Adipose tissue (tissue), 3 donors: ENCODE data around the gene ACSL3. TPM values are rescaled to one million over a fixed set of nuclear protein-coding genes. Genes with fewer than 3 reads are reported as not detected.

Source experiments
- H3K27ac ChIP-seq: one replicate; pipeline ENCODE4 v1.5.1; 2013; ENCODE audit warnings: low read depth, low read length
- WGBS, 3 donors: extraction: QIAGEN DNeasy Blood & Tissue Kit; methylation state at CpG; one replicate each; pipeline ENCODE4 v1.1.7; 2013; 5-methylcytosine and 5-hydroxymethylcytosine counted together
- polyA plus RNA-seq, 3 donors: library from polyadenylated mRNA; stranded (reverse); fragments of 200-250 nt; gene quantifications; one replicate each; pipeline ENCODE4 v1.2.3, GENCODE V29; 2013
- donor health status: healthy with polysubstance abuse.
- donor health status: Bipolar disorder and iron deficiency.
- donor health status: healthy.

ACSL3 gene
- polyA plus RNA-seq, 3 donors, result 8.9 to 36.3 (median 20.7) TPM

DNA sequence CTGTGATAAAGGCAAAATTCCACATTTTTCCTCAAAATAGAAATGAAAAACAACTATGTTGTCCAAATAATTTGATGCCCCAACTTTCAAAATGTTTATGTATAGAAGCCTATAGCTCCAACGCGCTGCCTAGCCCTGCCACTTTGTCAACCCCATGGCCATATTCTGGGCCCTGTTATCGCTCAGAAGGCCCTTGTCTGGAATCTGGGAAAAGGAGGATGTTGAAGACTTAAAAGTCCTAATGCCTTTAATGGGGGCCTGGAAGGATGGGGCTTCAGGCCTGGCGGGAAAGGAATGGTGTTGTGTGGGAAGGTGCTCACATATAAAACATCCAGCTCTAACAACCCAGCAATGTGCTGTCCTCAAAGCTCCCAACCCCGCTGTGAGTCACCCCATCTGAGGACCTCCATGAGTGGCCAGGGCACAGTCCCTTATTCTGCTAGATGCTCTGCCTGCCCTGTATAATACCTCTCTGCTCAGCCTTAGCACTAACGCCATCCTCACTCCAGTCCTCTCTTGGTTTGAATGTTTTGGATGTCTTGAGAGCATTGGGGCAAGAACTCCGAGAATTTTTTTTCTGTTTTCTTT lies 86.0 kb downstream of the ACSL3 start:
- WGBS, 3 donors, result 92 to 96% (median 95%) methylated on average over 7 of the region's 7 CpGs
- H3K27ac ChIP-seq, result no peak overlapping the region

DNA sequence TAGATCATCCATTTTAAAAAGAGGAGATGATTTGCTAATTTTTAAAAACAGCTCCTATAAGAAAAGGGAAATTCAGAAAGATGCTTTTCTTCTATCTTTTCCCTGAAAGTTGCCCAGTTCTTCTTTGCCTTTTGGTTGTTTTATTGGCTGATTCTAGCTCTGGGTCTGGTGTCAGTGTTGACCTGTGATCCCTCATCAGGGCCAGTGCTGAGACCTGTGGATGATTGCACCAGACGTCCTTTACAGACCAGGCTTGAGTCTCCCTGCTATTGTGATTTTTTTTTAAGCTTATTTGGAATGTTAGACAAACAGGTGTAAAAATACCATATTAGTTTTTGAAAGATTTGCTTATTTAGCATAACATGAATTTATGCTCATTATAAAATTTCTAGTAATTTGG lies 88.2 kb downstream of the ACSL3 start:
- no peak overlapping the region for H3K27ac ChIP-seq
- 56 to 83% (median 62%) methylated on average over 1 of the region's 1 CpG for whole genome bisulfite sequencing, 3 donors

DNA sequence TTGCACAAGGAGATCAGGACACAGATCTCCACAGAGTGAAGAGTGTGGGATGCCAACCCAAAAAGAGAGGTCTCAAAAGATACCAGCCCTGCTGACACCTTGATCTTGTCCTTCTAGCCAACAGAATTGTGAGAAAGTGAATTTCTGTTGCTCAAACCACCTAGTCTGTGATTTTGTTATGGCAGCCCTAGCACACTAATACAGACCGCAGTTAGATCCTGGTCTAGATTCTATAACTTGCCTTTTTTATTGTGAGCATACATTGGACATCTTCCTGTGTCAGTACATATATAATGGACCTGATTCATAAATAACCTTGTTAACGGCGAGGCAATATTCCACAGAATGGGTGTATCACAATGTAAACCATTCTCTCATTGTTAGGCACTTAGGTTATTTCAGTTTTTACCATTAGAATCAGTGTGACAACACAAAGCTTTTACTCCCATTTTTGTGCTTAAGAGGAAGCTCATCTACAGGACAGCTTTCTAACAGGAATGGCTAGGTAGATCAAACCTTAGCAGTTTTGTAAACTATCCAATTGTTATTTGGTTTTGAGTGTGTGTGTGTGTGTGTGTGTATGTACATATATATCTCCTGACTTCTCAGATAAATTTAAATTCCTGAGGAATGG lies 89.0 kb downstream of the ACSL3 start:
- WGBS, 3 donors, result 98 to 100% (median 99%) methylated on average over 3 of the region's 3 CpGs
- no peak overlapping the region for H3K27ac ChIP-seq

DNA sequence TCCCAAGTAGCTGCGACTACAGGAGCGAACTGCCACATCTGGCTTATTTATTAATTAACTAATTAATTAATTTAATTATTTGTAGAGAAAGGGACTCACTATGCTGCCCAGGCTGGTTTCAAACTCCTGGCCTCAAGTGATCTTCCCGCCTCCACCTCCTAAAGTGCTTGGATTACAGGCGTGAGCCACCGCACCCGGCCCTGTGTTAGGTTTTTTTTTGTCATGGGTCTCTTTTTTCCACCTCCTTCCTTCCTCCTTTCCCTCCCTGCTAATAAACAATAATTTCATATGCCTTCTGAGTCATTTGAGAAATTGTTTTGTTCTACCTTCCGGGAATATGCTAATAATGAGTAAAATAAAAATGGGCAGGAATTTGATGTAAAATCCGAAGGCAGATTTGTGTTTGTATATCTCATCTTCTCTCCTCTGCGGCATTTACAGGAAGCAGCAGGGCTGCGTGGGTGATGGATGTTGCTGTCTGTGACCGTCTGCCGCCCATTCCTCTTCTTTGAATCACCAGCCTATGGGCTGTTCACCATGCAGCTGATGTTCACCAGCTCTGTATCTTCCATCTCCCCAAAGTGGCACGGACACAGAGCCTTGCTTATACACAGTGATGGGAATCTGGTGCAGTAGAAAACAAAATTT lies 89.9 kb downstream of the ACSL3 start:
- no peak overlapping the region for H3K27ac ChIP-seq
- WGBS, 3 donors, result 47 to 82% (median 47%) methylated on average over 13 of the region's 13 CpGs

DNA sequence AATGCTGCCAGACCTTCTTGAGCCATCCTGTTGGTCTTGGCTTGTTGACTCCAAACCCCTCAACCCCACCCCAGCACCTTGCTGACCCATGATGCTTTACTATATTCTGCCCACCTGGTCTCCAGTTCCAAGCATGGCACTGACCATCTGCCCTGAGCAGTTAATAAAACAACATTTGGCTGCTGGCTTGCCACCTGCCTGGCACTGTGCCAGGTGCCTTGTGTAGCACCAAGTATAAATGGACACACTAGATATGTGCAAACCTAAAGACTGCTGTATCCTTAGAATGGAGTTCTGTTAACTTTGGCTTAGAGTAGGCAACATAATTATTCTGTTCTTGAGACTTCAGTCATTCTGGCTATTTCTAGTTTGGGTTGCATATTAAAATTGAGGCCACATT lies 91.4 kb downstream of the ACSL3 start:
- no peak overlapping the region for H3K27ac ChIP-seq

DNA sequence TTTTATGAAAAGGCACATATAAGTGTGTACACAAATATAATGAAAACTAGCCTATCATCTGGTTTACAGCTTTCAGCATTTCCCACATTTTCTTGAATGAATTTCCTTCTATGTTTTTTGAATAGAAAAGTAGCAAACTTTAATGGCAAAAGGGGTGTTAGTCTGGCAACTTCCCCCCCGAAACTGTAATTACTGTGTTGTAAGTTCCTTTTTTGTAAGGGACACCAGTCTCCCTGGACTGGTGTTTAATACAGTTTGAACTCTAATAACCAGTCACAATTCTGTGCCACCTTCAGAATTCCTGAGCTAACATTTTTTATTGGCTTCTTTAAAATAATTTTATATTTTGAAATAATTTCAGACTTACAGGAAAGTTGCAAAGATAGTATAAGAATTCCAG lies 94.2 kb downstream of the ACSL3 start:
- WGBS, 3 donors, result 45 to 74% (median 48%) methylated on average over 1 of the region's 1 CpG
- H3K27ac ChIP-seq, result no peak overlapping the region

DNA sequence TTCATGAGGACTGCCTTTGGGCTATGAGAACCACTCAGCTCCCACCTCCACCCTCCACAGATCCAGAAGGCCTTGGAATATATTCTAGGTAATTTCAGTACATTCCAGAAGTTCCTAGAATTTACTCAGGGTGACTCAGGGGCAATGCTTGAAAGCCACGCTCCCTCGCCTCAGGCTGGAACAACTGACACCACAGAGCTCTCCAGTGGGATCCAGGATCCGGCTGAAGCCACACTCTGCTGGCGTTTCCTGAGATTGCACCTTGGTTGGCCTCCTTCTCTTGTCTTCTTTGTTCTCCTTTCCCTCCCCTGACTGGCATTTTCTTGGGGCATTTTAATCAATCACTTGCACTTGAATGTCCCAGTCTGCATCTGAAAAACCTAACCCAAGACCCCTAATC lies 98.5 kb downstream of the ACSL3 start:
- H3K27ac ChIP-seq, result no peak overlapping the region
- 72 to 80% (median 78%) methylated on average over 4 of the region's 4 CpGs for WGBS, 3 donors

DNA sequence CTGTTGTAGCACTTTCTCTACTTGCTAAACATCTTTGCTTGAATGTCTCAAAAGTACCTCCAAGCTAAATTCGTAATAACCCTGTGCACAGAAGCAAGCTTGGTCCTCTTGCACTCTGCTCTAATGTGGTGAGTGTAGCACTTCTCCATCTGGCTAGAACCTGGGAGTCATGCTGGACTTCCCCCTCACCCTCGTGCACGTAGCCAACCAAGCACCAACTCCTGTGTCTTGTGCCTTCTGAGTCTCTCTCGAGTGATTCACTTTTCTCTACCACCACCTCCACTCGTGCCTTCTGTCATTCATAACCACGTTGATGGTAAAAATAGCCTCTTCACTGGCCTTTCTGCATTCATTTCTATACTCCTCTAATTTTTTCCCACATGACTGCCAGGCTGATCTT lies 99.3 kb downstream of the ACSL3 start:
- H3K27ac ChIP-seq, result no peak overlapping the region
- WGBS, 3 donors, result 57 to 76% (median 63%) methylated on average over 6 of the region's 6 CpGs

DNA sequence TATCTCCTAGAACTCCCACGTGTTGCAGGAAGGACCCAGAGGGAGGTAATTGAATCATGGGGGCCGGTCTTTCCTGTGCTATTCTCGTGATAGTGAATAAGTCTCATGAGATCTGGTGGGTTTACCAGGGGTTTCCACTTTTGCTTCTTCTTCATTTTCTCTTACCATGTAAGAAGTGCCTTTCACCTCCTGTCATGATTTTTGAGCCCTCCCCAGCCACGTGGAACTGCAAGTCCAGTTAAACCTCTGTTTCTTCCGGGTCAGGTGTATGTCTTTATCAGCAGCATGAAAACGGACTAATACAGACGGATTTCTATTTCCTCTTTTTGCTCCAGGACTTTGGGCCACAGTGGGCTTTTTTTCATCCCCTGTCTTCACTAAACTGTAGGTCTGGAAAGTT lies 102.8 kb downstream of the ACSL3 start:
- no peak overlapping the region for H3K27ac ChIP-seq
- 71 to 79% (median 72%) methylated on average over 7 of the region's 7 CpGs for whole genome bisulfite sequencing, 3 donors

DNA sequence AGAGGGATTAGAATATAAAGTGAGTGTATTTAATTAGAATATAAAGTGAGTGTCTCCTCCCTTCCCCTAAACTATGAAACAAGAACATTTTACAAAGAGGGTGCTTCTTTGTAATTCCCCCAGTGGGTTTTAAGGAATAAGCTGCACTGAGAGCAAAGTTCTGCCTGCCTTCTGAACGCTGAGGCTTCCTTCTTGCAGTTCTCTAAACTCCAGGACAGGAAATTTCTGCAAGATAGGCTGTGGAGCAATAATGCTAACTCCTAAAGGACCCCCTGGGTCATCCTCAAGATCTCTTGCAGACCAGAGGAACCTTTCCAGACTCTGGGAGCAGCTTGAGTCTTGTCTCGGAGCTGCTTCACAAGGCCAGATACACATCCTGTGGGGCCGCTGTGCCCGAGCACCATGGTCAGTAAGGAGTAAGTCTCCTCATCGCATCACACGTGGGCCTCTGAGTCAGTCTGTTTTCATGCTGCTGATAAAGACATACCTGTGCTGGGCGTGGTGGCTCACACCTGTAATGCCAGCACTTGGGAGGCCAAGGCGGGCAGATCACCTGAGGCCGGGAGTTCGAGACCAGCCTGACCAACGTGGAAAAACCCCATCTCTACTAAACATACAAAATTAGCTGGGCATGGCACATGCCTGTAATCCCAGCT lies 103.7 kb downstream of the ACSL3 start:
- WGBS, 3 donors, result 73 to 84% (median 82%) methylated on average over 11 of the region's 11 CpGs
- H3K27ac ChIP-seq, result no peak overlapping the region

DNA sequence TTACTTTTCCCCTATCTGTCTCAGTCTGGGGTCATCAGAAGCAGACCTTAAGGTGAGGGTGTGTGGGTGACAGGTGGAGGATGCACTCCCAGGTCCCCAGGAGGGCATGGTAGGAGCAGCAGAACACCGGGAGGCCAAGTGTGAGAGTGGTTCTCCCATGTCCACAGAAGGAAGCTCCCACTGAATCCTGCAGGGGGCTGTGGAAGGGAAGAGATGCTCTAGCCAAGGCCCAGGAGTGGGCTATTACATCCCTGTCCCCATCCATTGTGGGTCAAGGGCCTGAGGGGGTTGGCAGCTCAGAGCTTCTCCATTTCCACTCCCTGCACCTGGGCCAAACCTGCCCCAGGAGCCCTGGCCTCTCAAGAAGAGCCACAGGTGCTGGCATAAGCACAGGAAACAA lies 104.7 kb downstream of the ACSL3 start:
- 93 to 100% (median 96%) methylated on average over 1 of the region's 1 CpG for WGBS, 3 donors
- no peak overlapping the region for H3K27ac ChIP-seq

DNA sequence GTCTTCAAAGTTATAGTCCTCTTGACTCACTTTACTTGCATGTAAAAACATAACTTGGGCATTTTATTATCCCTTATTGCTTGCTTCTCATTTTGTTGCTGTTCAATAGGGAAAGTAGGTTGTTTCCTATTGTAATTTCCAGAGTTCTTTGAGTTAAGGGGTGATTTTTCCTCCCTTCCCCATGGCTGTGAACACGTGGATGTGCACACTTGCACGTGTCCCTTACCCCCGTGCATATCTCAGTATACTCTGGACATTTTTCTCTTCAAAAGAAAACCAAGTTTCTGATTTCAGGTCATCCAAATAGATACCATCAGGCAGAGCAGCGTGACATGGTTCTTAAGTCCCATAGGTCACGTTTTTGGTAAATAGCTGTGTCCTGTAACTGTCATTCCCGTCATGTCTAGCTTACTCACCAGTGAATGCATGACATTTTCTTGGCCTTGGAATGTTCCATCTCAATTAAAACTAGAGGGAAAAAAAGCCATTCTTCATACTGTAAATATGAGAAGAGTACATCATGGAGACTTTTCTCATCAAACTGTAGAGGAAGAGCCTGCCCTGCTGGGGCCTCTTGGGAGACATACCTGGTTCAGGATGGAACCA lies 107.8 kb downstream of the ACSL3 start:
- no peak overlapping the region for H3K27ac ChIP-seq
- WGBS, 3 donors, result 85 to 93% (median 88%) methylated on average over 6 of the region's 6 CpGs

DNA sequence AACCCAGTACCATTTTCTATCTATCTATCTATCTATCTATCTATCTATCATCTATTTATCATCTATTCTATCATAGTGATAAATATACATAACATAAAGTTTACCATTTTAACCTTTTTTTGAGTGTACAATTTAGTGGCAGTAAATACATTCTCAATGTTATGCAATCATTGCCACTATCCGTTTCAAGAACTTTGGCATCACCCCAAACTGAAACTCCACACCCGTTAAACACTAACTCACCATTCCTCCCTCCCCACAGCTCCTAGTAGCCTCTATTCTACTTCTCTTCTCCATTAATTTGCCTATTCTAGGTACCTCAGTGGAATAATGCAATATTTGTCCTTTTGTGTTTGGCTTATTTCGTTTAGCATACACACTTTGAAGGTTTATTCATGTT lies 108.7 kb downstream of the ACSL3 start:
- 21 to 27% (median 27%) methylated on average over 3 of the region's 3 CpGs for WGBS, 3 donors
- H3K27ac ChIP-seq, result no peak overlapping the region

DNA sequence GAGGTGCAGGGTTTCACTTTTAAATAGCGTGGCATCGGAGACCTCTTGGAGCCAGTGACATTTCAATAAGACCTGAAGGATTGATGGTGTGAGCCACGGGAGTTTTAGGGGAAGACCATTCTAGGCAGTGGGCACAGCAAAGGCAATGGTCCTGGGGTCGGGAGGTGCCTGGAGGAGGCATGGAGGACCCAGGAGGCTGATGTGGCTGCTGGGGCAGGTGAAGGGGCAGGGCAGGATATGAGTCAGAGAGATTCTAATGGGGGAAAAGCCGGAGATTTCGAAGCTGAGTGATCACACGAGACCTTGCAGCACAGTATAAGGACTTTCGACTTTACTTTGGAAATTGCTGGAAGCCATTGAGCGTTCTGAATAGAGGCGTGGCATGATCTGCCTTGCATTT lies 111.6 kb downstream of the ACSL3 start:
- WGBS, 3 donors, result 80 to 85% (median 83%) methylated on average over 10 of the region's 10 CpGs
- H3K27ac ChIP-seq, result no peak overlapping the region

DNA sequence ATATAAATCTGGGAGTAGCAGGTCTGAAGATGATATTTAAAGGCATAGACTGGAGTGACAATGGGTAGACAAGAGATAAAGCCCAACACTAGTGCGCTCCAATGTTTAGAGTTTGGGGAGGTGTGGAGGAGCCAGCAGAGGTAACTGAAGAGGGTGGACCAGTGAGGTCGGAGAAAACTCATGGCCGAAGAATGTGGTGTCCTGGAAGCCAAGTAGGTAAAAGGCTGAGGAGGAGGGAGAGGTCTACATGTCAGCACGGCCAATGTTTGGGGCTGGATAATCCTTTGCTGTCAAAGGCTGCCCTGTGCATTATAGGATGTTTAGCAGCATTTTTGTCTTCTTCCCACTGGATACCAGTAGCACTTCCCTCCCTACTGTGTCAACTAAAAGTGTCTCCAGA lies 112.4 kb downstream of the ACSL3 start:
- 75 to 79% (median 78%) methylated on average over 4 of the region's 4 CpGs for WGBS, 3 donors

DNA sequence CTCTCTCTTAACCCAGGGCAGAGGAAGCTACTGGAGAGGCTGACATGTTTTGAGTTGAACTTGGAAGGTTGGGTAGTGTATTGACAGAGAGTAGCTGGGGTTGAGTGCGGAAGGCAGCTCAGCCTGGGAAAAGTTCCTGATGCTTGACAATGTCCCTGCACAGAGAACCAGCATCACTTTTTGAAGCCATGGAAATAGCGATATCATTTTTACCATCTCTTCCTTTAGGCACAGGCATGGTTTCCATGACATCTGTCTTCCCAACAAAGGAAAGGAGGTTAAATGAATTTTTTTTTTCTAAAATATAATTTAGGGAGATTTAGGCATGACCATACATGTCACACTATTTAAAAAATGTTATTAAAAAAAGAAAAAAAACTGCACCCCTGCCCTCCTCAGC lies 112.9 kb downstream of the ACSL3 start:
- 79 to 88% (median 83%) methylated on average over 2 of the region's 2 CpGs for WGBS, 3 donors
- no peak overlapping the region for H3K27ac ChIP-seq

More for the DNA sequence above, 112.4 kb downstream of the ACSL3 start:
- no peak overlapping the region for H3K27ac ChIP-seq

DNA sequence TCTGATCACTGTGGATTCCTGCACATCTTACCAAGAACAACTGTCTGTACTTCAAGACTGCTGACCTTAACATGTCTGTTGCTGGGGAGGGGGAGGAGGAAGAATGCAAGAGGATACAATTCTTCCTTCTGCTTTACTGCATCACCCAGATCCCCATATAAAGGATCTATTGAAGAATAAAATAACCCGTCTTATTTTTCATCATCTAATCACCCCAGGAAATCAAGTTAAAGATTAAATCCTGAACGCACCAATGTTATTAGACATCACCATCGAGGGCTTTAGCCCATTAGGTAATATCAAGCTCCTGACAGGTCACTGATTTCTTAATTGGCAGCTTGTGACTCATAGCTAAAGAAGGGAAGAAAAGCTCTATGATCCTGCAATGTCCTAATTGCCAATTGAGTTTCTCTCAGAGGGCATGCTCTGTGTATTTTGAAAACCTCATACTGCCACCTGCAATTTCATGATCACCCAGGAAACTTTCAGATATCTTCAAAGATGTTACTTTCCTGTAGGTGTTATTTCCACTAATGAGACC lies 115.8 kb downstream of the ACSL3 start:
- WGBS, 3 donors, result 64 to 80% (median 73%) methylated on average over 3 of the region's 3 CpGs
- no peak overlapping the region for H3K27ac ChIP-seq

DNA sequence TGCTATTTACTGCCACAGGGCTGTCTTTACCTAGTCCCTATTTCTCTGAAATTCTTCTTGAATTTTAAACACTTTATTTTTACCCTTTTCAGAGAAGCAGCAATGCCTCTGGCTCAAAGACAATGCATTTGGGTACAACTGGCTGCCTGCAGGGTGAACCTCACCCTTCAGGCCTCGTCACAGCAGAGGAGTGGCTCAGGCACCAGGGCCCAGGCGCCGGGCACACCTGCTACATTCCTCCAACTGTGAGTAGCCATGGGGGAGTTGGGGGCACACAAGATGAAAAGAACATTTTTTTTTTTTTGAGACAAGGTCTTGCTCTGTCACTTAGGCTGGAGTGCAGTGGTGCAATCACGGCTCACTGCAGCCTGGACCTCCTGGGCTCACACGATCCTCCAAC lies 116.3 kb downstream of the ACSL3 start:
- H3K27ac ChIP-seq, result no peak overlapping the region
- WGBS, 3 donors, result 93 to 95% (median 95%) methylated on average over 5 of the region's 5 CpGs

DNA sequence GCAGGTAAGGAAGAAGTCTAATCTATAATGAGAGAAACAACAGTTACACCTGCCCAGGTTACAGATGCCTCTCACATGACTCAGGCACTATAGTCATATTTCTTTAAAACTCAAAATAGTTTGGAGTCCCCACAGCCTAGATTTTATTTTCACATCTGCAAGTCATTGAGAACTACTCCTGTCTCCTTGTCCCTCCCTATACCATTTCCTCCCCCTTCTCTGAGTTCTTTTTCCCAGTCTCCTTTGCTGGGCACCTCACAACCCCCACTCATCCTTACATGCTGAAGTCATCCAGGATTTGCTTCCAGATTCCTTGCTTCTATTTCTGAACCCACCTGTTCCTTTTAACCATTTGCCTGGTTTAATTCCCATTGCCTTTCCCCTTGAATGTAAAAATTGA lies 118.0 kb downstream of the ACSL3 start:
- no peak overlapping the region for H3K27ac ChIP-seq
